Esophagus (tissue), 2 donors: ENCODE measurements around the gene C1orf159. TPM values are rescaled to one million over a fixed set of nuclear protein-coding genes. Genes with fewer than 3 reads are reported as not detected.
A peak's percentile ranks its signal among the peaks of the same experiment; 100 is the strongest.

ENCODE experiments used
- H3K27ac ChIP-seq, 2 donors: one replicate each; pipeline ENCODE4 v1.5.1; 2013; ENCODE audit warnings: low read depth in 2 of 2, mild to moderate bottlenecking in 2 of 2, inconsistent platforms in 1 of 2, low read length in 1 of 2, moderate library complexity in 1 of 2
- H3K27me3 ChIP-seq, 2 donors: one replicate each; pipeline ENCODE4 v1.6.1; 2013; ENCODE audit warnings: low read length in 2 of 2, control low read depth in 1 of 2, mild to moderate bottlenecking in 1 of 2; ENCODE audit not compliant: insufficient read depth in 2 of 2, control insufficient read depth in 1 of 2
- H3K36me3 ChIP-seq, 2 donors: one replicate each; pipeline ENCODE4 v1.6.1; 2013; ENCODE audit warnings: low read length in 1 of 2; ENCODE audit not compliant: control insufficient read depth in 2 of 2, insufficient read depth in 2 of 2
- H3K4me1 ChIP-seq, 2 donors: one replicate each; pipeline ENCODE4 v1.6.1; 2013; ENCODE audit warnings: low read length in 1 of 2; ENCODE audit not compliant: control insufficient read depth in 2 of 2, insufficient read depth in 2 of 2
- H3K4me3 ChIP-seq, 2 donors: one replicate each; pipeline ENCODE4 v1.5.1; 2013; ENCODE audit warnings: low read length in 2 of 2, mild to moderate bottlenecking in 2 of 2, low read depth in 1 of 2, moderate library complexity in 1 of 2
- H3K9me3 ChIP-seq, 2 donors: one replicate each; pipeline ENCODE4 v1.6.1; 2013; ENCODE audit warnings: mild to moderate bottlenecking in 2 of 2, low read depth in 1 of 2, low read length in 1 of 2, moderate library complexity in 1 of 2; ENCODE audit not compliant: control insufficient read depth in 2 of 2, insufficient read depth in 1 of 2
- WGBS, 2 donors: extraction: QIAGEN DNeasy Blood & Tissue Kit; methylation state at CpG; one replicate each; pipeline ENCODE4 v1.1.7; 2013; 5-methylcytosine and 5-hydroxymethylcytosine counted together
- polyA plus RNA-seq, 2 donors: library from polyadenylated mRNA; stranded (reverse); fragments of 200-250 nt; gene quantifications; one replicate each; pipeline ENCODE4 v1.2.3, GENCODE V29; 2013
- donor health status: healthy with polysubstance abuse.
- donor health status: Bipolar disorder and iron deficiency.

The C1orf159 gene
- polyA plus RNA-seq, 2 donors: 13.0 to 27.5 TPM

DNA sequence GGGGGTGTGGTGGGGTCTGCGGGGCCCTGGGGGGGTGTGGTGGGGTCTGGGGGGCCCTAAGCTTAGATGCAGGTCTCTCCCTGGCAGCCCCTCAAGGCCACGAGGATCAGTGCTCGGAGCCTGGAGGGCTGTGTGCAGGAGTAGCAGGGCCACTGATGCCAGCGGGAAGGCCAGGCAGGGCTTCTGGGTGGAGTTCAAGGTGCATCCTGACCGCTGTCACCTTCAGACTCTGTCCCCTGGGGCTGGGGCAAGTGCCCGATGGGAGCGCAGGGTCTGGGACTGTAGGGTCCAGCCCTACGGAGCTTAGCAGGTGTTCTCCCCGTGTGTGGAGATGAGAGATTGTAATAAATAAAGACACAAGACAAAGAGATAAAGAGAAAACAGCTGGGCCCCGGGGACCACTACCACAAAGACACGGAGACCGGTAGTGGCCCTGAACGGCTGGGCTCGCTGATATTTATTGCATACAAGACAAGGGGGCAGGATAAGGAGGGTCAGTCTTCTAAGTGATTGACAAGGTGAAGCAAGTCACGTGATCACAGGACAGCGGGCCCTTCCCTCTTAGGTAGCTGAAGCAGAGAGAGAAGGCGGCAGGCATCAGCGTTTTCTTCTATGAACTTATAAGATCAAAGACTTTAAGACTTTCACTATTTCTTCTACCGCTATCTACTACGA is 50.5 kb downstream of the C1orf159 start:
- no peak overlapping the region for H3K4me3 ChIP-seq
- H3K9me3 ChIP-seq: peaks cover 0 to 8% of the 10 kb centered on the region in 2 donors
- H3K36me3 ChIP-seq: peaks cover 0 to 10% of the 10 kb centered on the region in 2 donors
- peaks cover 9 to 11% of the 10 kb centered on the region in 2 donors for H3K4me1 ChIP-seq
- no peaks in the 10 kb centered on the region for H3K27me3 ChIP-seq
- 56 to 67% methylated on average over 20 of the region's 20 CpGs for WGBS, 2 donors
- H3K27ac ChIP-seq: peak overlapping the region in 1 of 2 donors; percentile 30

DNA sequence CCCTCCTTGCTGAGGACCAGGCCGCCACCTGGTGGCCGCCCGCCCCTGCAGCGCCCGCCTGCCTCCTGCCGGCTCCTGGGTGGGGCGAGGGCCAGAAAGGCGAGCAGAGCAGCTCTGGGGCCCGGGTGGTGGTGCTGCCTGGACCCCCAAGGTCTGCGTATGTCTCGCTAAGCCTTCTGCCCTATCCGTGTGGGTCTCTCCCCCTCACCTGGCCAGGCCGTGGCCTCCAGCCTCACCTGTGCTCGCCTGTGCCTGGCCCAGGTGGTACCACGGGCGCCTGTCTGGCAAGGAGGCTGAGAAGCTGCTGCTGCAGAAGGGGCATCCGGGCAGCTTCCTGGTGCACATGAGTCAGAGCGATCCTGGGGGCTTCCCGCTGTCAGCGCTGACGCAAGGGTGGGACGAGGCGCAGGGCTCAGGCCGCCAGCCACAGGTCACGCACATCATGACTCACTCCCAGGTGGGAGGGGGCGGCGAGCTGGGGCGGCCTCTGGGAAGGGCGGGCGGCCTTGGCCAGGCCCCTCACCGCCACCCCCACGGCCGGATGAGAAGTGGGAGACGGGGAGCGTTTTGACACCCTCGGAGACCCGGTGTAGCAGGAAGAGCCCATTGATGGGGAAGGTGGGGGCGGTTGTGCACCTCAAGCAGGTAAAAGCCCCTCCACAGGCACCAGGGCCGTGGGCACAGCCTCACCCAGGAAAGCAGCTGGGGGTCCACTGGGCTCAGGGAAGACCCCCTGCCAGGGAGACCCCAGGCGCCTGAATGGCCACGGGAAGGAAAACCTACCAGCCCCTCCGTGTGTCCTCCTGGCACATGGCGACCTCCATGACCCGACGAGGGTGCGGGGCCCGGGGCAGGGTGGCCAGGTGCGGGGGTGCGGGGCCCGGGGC is 51.7 kb downstream of the C1orf159 start:
- 8 to 9% methylated on average over 47 to 50 of the region's 50 CpGs for WGBS, 2 donors

DNA sequence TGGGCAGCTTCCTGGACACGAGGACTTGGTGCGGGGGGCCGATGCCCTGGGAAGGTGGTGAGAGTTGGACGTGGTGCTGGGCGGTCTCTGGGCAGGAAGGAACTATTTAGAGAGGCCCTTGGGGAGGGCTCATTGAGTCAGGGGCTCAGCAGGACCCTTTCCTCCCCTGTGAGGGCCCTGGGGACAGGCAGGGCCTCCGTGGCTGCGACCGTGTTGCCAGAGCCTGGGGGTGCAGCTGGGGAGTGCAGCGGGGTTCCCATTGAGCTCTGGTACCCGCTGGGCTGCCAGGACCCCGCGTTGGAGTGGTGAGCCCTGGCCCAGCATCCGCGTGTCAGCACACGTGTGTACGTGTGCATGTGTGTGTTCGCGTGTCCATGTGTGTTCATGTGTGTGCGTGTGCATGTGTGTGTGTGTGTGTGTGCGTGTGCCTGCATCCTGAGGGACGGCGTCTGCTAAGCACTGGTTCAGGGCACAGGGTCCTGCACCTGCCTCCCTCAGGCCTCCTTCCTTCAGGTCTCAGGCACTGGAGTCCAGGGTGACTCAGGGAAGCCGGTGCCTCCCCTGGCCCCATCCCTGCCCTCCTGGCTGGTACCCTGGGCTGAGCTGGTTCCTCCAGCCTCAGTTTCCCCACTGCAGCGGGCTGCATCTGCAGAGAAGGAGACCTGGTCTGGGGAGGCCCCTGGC is 52.5 kb downstream of the C1orf159 start:
- Histone ChIP-seq H3K9me3 (peaks cover 0 to 8% of the 10 kb centered on the region in 2 donors), H3K27me3 (no peaks in the 10 kb centered on the region), H3K27ac (no peak overlapping the region), H3K4me3 (no peak overlapping the region), H3K36me3 (peaks cover 0 to 10% of the 10 kb centered on the region in 2 donors), H3K4me1 (peaks cover 6 to 8% of the 10 kb centered on the region in 2 donors)
- 58 to 69% methylated on average over 22 to 24 of the region's 24 CpGs for WGBS, 2 donors

More for the DNA sequence above, 51.7 kb downstream of the C1orf159 start:
- Histone ChIP-seq H3K27me3 (no peaks in the 10 kb centered on the region), H3K9me3 (peaks cover 0 to 8% of the 10 kb centered on the region in 2 donors), H3K36me3 (peaks cover 0 to 10% of the 10 kb centered on the region in 2 donors), H3K4me3 (no peak overlapping the region), H3K27ac (peak overlapping the region in 1 of 2 donors; percentile 67), H3K4me1 (peaks cover 5 to 6% of the 10 kb centered on the region in 2 donors)

DNA sequence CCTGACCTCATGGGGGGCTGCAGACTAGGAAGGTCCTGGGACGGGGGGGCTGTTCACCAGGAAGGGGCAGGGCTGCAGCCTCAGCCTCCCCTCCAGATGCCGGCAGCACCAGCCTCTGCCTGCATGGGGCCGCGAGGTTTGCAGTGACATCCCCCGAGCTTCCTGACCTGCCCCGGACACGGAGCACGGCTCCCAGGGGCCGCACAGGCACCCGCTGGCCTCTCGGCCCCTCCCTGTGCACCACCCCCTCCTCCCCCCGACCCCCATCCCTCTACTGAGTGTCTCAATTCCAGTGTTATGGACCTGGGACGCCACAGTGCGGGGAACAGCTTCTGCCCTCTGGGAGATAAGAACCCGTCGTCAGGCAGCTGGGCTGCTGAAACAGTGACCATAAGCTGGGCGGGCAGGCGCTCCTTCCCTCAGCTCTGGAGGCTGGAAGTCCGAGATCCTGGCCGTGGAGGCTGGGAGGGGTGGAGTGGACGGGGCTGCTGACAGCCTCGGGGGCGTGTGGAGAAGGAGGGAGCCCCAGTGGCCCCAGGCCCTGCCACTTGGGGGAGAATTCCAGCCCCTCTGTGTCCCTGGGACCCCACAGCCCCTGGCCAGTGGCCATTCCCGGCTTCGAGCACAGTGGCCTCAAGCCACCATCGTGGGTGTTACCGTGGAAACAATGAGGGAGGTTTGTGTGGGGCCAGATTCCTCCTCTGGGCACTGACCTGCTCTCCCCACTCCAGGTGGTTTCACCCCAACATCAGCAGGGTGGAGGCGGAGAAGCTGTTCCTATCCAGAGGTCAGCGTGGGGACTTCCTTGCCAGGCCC is 53.3 kb downstream of the C1orf159 start:
- Histone ChIP-seq H3K27ac (no peak overlapping the region), H3K4me3 (no peak overlapping the region), H3K4me1 (peaks cover 6 to 7% of the 10 kb centered on the region in 2 donors), H3K9me3 (peaks cover 0 to 8% of the 10 kb centered on the region in 2 donors), H3K27me3 (no peaks in the 10 kb centered on the region), H3K36me3 (peaks cover 0 to 7% of the 10 kb centered on the region in 2 donors)
- 24 to 25% methylated on average over 29 of the region's 29 CpGs for WGBS, 2 donors

DNA sequence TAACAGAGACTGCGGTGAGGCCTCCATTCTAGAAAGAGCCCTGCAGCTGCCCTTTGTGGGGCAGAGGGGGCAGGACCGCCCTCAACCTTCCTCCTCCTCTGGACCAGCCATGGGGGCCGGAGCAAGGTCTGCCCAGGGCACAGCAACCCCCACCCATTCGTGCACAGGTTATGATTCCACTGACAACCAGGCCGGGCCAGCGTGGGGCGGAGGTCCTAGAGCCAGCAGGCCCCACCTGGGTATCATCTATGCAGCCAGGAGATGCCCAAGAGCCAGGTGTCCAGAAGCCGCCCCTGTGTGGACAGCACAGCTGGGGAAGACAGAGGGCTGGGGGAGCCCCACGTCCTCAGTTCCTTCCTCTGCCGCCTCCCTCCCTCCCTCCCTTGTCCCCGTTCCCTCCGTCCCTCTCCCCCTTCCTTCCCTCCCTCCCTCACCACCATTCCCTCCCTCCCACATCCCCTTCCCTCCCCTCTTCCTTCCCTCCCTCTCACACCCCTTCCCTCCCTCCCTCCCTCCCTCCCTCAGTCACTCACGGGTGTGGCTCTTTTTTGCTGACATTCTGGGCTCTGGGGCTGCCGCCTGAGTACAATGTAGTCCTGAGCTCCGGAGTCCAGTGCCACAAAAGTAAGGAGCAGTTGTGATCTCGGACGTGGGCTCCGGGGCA is 54.1 kb downstream of the C1orf159 start:
- Histone ChIP-seq H3K27me3 (no peaks in the 10 kb centered on the region), H3K9me3 (peaks cover 0 to 3% of the 10 kb centered on the region in 2 donors), H3K36me3 (no peaks in the 10 kb centered on the region), H3K4me1 (peaks cover 6 to 7% of the 10 kb centered on the region in 2 donors), H3K27ac (no peak overlapping the region), H3K4me3 (peak overlapping the region in 1 of 2 donors; percentile 11)
- 39 to 45% methylated on average over 13 to 16 of the region's 18 CpGs for WGBS, 2 donors

DNA sequence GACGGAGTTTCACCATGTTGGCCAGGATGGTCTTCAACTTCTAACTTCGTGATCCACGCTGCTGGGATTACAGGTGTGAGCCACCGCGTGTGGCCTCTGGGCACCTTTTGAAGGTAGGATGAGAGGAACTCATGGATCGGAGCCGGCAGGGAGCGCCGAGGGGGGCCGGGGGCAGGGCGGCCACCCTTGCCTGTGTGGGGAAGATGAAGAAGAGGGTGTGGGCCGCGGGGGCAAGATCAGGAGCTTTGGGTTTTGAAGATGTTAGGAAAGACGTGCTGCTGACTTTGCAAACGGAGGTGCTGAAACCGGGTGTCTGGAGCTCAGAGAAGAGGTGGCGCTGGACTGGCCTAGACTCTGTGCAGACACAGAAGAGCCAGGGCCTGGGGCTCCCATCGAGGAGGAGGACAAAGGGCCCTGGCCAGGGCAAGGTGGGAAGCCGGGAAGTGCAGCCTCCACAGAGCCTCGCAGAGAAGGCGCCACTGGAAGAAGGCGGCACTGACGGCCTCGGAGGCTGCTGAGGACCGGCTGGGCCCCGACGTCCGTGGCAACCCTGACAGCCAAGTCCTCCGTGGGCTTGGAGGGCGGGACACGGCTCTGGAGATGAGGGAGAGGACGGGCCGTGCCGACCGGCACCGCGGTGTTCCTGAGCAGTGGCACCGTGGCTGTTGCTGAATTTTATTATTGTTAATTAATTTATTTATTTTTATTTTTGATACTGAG is 55.4 kb downstream of the C1orf159 start:
- peaks cover 0 to 3% of the 10 kb centered on the region in 2 donors for H3K9me3 ChIP-seq
- no peaks in the 10 kb centered on the region for H3K27me3 ChIP-seq
- peak overlapping the region in 1 of 2 donors; percentile 30 for H3K4me3 ChIP-seq
- no peak overlapping the region for H3K27ac ChIP-seq
- H3K36me3 ChIP-seq: peaks cover 0 to under 1% of the 10 kb centered on the region in 2 donors
- WGBS, 2 donors: 41 to 44% methylated on average over 38 of the region's 38 CpGs
- H3K4me1 ChIP-seq: peaks cover 6 to 7% of the 10 kb centered on the region in 2 donors

DNA sequence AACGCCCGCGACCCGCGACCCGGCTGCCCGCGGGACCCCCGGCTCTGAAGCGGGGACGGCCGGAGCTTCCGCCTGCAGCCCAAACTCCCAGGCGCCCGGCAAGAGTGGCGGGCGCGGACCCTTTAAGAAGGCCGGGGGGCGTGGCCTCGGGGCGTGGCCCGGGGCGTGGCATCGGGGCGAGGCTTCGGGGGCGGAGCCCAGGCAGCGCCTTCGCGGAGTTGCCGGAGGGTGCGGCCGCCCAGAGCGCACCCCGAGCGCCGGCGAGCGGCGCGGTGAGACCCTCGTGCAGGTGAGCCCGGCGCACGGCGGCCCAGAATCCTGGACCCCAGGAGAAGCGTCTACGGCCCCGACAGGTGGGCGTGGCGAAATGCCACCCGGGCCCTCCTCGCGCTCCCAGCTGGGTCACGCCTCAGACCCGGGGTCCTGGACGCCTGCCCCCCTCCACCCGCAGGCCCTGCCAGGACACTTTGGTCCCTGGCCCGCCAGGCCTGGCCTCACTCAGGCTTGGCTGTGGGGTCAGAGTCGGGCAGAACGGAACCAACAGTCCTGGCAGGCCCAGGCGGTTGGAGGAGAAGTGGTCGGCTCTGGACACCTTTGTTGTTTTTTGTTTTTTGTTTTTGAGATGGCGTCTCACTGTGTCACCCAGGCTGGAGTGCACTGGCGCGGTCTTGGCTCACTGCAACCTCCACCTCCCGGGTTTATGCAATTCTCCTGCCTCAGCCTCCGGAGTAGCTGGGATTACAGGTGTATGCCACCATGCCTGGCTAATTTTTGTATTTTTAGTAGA is 56.2 kb downstream of the C1orf159 start:
- H3K9me3 ChIP-seq: peaks cover 0 to 3% of the 10 kb centered on the region in 2 donors
- peak overlapping the region; percentile 30 to 40 for H3K4me3 ChIP-seq
- peaks cover 6 to 7% of the 10 kb centered on the region in 2 donors for H3K4me1 ChIP-seq
- H3K27me3 ChIP-seq: no peaks in the 10 kb centered on the region
- H3K27ac ChIP-seq: no peak overlapping the region
- WGBS, 2 donors: 3% methylated on average over 41 to 69 of the region's 69 CpGs
- H3K36me3 ChIP-seq: peaks cover 0 to 6% of the 10 kb centered on the region in 2 donors
